GM13976 (cell line): Measurements from ENCODE around the gene HHLA2.

Experiments used
- DNase-seq: peaks from one replicate; pipeline ENCODE4 v3.0.0; 2012; ENCODE audit warnings: low spot score
- in situ Hi-C: fragments of 300-500 bp; cut with MboI; formaldehyde crosslinking; loops from one replicate; pipeline ENCODE4 v1.12.0; 2022; ENCODE audit warnings: low sequenced_read_pairs, mixed read lengths, inconsistent platforms; ENCODE audit not compliant: unreplicated experiment
- TF ChIP-seq, protein P1 (sequence below): IDR thresholded peaks from 2 replicates; pipeline ENCODE4 v1.5.1; 2012; ENCODE audit warnings: borderline replicate concordance, mild to moderate bottlenecking; ENCODE audit not compliant: insufficient read depth; ENCODE audit errors: extremely low read depth, missing control alignments, control extremely low read depth

The HHLA2 gene

DNA sequence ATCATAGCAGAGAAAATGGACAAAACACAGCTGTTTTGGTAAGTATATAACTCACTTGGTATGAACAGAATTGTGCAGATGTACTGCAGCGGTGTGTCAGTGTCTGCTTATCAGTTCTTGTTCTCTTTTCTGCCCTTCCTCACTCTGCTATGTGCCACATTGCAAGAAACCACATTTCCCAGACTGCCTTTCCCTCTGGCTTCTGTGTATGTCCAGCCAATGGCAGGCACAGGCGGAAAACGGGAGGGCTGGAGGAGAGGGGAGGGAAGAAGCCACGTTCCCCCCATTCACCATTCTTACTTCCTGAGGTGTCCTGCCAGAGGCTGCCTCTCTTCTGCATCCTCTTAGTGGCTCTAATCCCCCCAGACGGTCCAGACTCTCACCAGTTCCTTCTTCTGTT, 15.4 kb downstream of the HHLA2 start:
- TF ChIP-seq, protein P1, sequence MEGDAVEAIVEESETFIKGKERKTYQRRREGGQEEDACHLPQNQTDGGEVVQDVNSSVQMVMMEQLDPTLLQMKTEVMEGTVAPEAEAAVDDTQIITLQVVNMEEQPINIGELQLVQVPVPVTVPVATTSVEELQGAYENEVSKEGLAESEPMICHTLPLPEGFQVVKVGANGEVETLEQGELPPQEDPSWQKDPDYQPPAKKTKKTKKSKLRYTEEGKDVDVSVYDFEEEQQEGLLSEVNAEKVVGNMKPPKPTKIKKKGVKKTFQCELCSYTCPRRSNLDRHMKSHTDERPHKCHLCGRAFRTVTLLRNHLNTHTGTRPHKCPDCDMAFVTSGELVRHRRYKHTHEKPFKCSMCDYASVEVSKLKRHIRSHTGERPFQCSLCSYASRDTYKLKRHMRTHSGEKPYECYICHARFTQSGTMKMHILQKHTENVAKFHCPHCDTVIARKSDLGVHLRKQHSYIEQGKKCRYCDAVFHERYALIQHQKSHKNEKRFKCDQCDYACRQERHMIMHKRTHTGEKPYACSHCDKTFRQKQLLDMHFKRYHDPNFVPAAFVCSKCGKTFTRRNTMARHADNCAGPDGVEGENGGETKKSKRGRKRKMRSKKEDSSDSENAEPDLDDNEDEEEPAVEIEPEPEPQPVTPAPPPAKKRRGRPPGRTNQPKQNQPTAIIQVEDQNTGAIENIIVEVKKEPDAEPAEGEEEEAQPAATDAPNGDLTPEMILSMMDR = no peak
- DNase-seq = no peak
- in situ Hi-C loops = no loop called here

DNA sequence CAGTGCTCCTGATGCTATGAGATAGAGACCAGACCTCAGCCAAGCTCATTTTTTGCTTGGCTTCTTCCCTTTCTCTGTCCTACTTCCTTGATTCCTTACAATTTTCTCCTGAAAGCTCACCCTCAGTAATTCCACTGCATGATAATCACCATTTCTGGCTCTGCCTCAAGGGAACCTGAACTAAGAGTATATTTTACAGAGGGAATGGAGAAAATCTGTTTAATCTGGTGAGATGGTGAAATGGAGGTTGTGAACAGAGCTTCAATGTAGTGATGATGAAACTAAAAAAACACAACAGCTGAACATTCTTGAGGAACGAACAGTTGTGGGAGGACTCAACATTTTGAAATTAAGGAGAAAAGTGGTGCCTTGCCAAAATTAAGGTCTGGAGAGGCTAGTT, 16.3 kb downstream of the HHLA2 start:
- DNase-seq = no peak
- TF ChIP-seq, protein P1 = no peak
- in situ Hi-C loops = no loop called here

DNA sequence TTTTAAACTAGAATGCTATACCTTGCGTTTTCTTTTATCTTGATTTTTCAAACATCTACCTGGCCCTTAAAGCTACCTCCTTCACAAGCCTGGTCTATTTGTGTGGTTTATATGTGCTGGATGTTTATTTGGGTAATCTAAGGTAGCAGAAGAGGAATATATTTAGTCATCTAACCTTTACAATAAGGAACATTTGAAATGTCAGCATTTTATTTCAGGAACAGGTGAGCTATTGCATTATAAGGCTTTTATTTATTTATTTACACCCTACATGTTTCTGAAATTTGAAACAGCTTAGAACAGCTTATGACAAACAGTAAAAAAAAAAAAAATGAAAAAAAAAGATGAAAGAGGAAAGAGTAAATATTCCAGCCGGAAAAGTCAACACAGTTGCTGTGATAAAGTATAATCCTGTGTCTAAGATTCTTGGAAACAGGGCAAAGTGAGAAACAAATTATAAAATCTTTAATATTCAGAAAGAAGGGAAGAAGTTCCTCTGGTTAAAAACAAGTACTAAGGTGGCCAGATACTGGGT, 19.5 kb downstream of the HHLA2 start:
- no peak for DNase-seq
- TF ChIP-seq, protein P1 = no peak

DNA sequence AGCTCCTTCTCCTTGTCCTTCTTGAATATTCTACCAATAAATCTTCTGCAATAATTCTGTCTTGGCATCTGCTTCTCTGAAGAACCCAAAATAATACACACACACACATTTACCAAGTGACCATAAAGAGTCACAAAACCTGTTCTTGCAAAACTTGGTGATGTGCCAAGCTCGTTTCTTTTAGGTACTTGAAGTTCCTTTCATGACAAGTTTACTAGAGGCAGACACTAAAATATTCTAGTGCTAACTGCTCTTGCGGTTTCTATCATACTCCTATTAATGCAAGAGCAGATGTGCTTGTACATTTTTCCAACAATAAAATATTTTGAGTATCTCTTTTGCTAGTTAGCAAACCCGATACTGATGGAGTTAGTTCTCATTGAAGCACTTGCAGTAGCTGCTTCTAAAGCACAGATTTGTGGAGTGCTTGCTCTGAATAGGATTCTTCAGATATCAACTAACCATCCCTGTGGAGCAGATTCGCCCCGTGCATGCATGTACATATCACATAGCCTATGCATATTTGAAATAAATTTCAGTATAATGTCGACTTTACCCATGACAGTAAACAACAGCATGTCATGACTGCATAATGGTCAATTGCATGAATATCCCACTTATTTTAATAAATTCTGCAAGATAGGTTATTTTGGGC, 23.2 kb downstream of the HHLA2 start:
- DNase-seq = no peak
- TF ChIP-seq, protein P1 = no peak
- in situ Hi-C loops = no loop called here

More for the DNA sequence above, 19.5 kb downstream of the HHLA2 start:
- in situ Hi-C loops = no loop called here

DNA sequence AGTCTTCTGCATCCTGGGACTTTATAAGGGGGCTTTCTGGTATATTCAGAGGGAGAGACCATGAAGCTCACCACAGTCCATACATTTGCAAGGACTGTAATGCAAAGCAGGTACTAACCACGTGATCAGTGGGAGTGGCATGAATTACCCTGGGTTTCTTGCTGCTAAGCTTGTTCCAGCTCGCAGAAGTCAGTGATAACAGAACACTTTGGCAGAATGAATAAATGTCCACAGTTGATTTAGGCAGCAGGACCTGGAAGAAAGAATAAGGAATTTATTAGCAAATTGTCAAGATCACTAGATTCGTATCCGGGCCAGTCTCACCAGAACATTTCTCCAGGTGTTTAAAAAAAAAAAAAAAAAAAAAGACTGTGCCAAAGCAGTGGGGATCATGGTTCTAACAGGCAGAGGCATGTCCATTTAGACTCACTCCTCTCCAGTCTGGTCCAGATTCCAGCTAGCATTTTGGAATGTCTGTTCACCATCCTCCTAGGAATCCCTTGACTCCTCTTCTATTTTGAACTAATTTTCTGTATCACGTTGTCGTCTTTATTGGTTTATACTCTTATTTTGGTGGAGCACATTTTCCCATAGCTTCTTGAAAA, 24.5 kb downstream of the HHLA2 start:
- TF ChIP-seq, protein P1 = no peak
- DNase-seq = no peak
- in situ Hi-C loops = no loop called here

DNA sequence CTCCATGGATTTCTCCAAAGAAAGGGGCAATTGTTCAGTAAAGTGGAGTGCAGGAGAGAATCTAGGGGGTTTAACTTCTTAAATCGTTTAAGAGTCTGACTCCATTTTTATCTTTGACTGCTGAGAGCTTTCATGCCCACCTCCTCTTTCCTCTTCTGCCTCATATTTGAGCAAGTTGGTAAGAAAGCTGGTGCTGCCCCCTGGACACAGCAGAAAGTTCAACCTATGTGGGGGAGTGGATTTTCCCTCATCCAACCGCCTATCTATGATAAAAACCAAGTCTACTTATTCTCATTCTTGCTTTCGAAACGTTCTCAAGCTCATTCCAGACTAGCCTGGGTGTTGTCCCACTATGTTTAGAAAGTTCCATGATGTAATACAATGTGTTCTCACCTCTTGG, 26.0 kb downstream of the HHLA2 start:
- DNase-seq = no peak
- in situ Hi-C loops = no loop called here
- TF ChIP-seq, protein P1 = no peak
